ENCODE data around the gene MAD2L2.

MAD2L2 gene

GRCh38 chr1:11684070-11684469, 3.1 kb upstream of the MAD2L2 start:
- no peaks in the 10 kb centered on the region for H3K9me3 ChIP-seq
- no peak overlapping the region for H3K27ac ChIP-seq
- no peak overlapping the region for H3K4me3 ChIP-seq (ENCODE audit: low read depth in 1 of 2, low read length in 1 of 2)
- no peak for TF ChIP-seq CTCF (IDR thresholded peaks at IDR 0.05)
- H3K27me3 ChIP-seq: peaks cover 69% of the 10 kb centered on the region
- no peaks in the 10 kb centered on the region for H3K36me3 ChIP-seq
- peaks cover 13 to 18% of the 10 kb centered on the region in 2 experiments for H3K4me1 ChIP-seq (ENCODE audit: control insufficient read depth in 1 of 2, insufficient read depth in 1 of 2, low read depth in 1 of 2, low read length in 1 of 2)

- Histone ChIP-seq H3K4me1 (ENCODE audit: control insufficient read depth in 1 of 2, insufficient read depth in 1 of 2, low read depth in 1 of 2, low read length in 1 of 2) (peaks cover 13 to 18% of the 10 kb centered on the region in 2 experiments), H3K9me3 (no peaks in the 10 kb centered on the region)
- no peak for TF ChIP-seq CTCF (IDR thresholded peaks at IDR 0.05)
Measured at GRCh38 chr1:11682799-11683198, 1.9 kb upstream of the MAD2L2 start.

GRCh38 chr1:11682287-11682771, 1.4 kb upstream of the MAD2L2 start:
- H3K27me3 ChIP-seq: peaks cover 51% of the 10 kb centered on the region

More at GRCh38 chr1:11682799-11683198, 1.9 kb upstream of the MAD2L2 start:
- H3K4me3 ChIP-seq (ENCODE audit: low read depth in 1 of 2, low read length in 1 of 2): no peak overlapping the region
- H3K36me3 ChIP-seq: no peaks in the 10 kb centered on the region
- peaks cover 56% of the 10 kb centered on the region for H3K27me3 ChIP-seq
- no peak overlapping the region for H3K27ac ChIP-seq

GRCh38 chr1:11680270-11681070, 478 bp downstream of the MAD2L2 start:
- Histone ChIP-seq H3K4me3 (ENCODE audit: low read depth in 1 of 2, low read length in 1 of 2) (peak overlapping the region; percentile 91 to 98), H3K27me3 (peaks cover 39% of the 10 kb centered on the region), H3K9me3 (no peaks in the 10 kb centered on the region), H3K4me1 (ENCODE audit: control insufficient read depth in 1 of 2, insufficient read depth in 1 of 2, low read depth in 1 of 2, low read length in 1 of 2) (peaks cover 13 to 18% of the 10 kb centered on the region in 2 experiments), H3K27ac (peak overlapping the region; percentile 79), H3K36me3 (peaks cover 22% of the 10 kb centered on the region)
- no peak for TF ChIP-seq CTCF (IDR thresholded peaks at IDR 0.05)

More at GRCh38 chr1:11682287-11682771, 1.4 kb upstream of the MAD2L2 start:
- Histone ChIP-seq H3K36me3 (peaks cover 4% of the 10 kb centered on the region), H3K27ac (no peak overlapping the region), H3K4me3 (ENCODE audit: low read depth in 1 of 2, low read length in 1 of 2) (peak overlapping the region; percentile 91 to 98), H3K9me3 (no peaks in the 10 kb centered on the region), H3K4me1 (ENCODE audit: control insufficient read depth in 1 of 2, insufficient read depth in 1 of 2, low read depth in 1 of 2, low read length in 1 of 2) (peaks cover 13 to 18% of the 10 kb centered on the region in 2 experiments)
- no peak for TF ChIP-seq CTCF (IDR thresholded peaks at IDR 0.05)

GRCh38 chr1:11678442-11678841, 2.5 kb downstream of the MAD2L2 start:
- peaks cover 43% of the 10 kb centered on the region for H3K36me3 ChIP-seq
- H3K9me3 ChIP-seq: no peaks in the 10 kb centered on the region
- H3K4me3 ChIP-seq (ENCODE audit: low read depth in 1 of 2, low read length in 1 of 2): no peak overlapping the region
- H3K4me1 ChIP-seq (ENCODE audit: control insufficient read depth in 1 of 2, insufficient read depth in 1 of 2, low read depth in 1 of 2, low read length in 1 of 2): peaks cover 13 to 18% of the 10 kb centered on the region in 2 experiments
- no peak overlapping the region for H3K27ac ChIP-seq
- peaks cover 19% of the 10 kb centered on the region for H3K27me3 ChIP-seq
- TF ChIP-seq CTCF (IDR thresholded peaks at IDR 0.05): no peak

All from neutrophil (primary cell).